ENCODE measurements around the gene LETMD1.

LETMD1 gene

GRCh38 chr12:51028813-51029150, 19.3 kb upstream of the LETMD1 start:
- Histone ChIP-seq H3K9me3 (replicated peaks; ENCODE audit: insufficient read depth, low read length) (no peaks in the 10 kb centered on the region), H3K36me3 (replicated peaks; ENCODE audit: insufficient read depth, low read length) (no peaks in the 10 kb centered on the region), H3K9ac (ENCODE audit: low read length) (no peak overlapping the region), H3K4me3 (ENCODE audit: low read length) (no peak overlapping the region), H3F3A (ENCODE audit: insufficient read depth, low read length) (peaks cover 30% of the 10 kb centered on the region), H3K27ac (ENCODE audit: low read length) (no peak overlapping the region), H3K9me2 (replicated peaks; ENCODE audit: insufficient read depth, low read length) (no peaks in the 10 kb centered on the region), H3K4me2 (ENCODE audit: low read depth, low read length) (peak overlapping the region; percentile 29; the same call in 1 of the 2 replicates), H4K20me1 (ENCODE audit: insufficient read depth, low read length) (no peaks in the 10 kb centered on the region), H3K4me1 (ENCODE audit: low read length) (peaks cover 20% of the 10 kb centered on the region), H3K79me2 (ENCODE audit: low read length) (peaks cover 25% of the 10 kb centered on the region), H2AFZ (ENCODE audit: low read length) (no peak overlapping the region), H3K27me3 (replicated peaks; ENCODE audit: insufficient read depth, low read length) (no peaks in the 10 kb centered on the region)
- no peak for DNase-seq
- no peak for TF ChIP-seq EZH2 (optimal IDR thresholded peaks at IDR 0.05; ENCODE audit: low read depth, low read length)
- TF ChIP-seq, protein P1, sequence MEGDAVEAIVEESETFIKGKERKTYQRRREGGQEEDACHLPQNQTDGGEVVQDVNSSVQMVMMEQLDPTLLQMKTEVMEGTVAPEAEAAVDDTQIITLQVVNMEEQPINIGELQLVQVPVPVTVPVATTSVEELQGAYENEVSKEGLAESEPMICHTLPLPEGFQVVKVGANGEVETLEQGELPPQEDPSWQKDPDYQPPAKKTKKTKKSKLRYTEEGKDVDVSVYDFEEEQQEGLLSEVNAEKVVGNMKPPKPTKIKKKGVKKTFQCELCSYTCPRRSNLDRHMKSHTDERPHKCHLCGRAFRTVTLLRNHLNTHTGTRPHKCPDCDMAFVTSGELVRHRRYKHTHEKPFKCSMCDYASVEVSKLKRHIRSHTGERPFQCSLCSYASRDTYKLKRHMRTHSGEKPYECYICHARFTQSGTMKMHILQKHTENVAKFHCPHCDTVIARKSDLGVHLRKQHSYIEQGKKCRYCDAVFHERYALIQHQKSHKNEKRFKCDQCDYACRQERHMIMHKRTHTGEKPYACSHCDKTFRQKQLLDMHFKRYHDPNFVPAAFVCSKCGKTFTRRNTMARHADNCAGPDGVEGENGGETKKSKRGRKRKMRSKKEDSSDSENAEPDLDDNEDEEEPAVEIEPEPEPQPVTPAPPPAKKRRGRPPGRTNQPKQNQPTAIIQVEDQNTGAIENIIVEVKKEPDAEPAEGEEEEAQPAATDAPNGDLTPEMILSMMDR (IDR thresholded peaks at IDR 0.05; ENCODE audit: low read length): no peak
- TF ChIP-seq EZH2phosphoT487 (IDR thresholded peaks at IDR 0.05; ENCODE audit: low read length): no peak

DNA sequence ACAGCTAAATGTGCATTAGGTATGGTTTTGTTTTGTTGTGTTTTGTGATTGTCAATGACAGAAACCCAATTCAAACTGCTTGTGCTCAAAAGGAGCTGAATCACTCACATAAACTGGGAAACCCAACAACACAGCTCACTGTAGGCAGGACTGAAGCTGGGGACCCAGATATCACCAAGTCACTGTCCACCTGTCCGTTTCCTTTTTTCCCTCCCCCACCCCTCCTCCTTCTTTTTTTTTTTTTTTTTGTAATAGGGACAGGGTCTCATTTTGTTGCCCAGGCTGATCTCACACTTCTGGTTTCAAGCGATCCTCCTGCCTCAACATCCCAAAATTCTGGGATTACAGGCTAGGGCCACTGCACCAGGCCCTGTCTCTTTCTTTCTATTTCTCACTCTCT, 15.1 kb upstream of the LETMD1 start:
- no peaks in the 10 kb centered on the region for H4K20me1 ChIP-seq (ENCODE audit: insufficient read depth, low read length)
- no peaks in the 10 kb centered on the region for H3K9me2 ChIP-seq (replicated peaks; ENCODE audit: insufficient read depth, low read length)
- no peak for DNase-seq
- H3F3A ChIP-seq (ENCODE audit: insufficient read depth, low read length): peaks cover 7% of the 10 kb centered on the region
- H3K9me3 ChIP-seq (replicated peaks; ENCODE audit: insufficient read depth, low read length): no peaks in the 10 kb centered on the region
- no peak overlapping the region for H3K4me3 ChIP-seq (ENCODE audit: low read length)
- H3K4me1 ChIP-seq (ENCODE audit: low read length): peaks cover 8% of the 10 kb centered on the region
- H2AFZ ChIP-seq (ENCODE audit: low read length): no peak overlapping the region
- H3K27me3 ChIP-seq (replicated peaks; ENCODE audit: insufficient read depth, low read length): no peaks in the 10 kb centered on the region
- H3K9ac ChIP-seq (ENCODE audit: low read length): no peak overlapping the region
- no peak overlapping the region for H3K27ac ChIP-seq (ENCODE audit: low read length)
- no peaks in the 10 kb centered on the region for H3K79me2 ChIP-seq (ENCODE audit: low read length)
- H3K36me3 ChIP-seq (replicated peaks; ENCODE audit: insufficient read depth, low read length): no peaks in the 10 kb centered on the region
- TF ChIP-seq EZH2phosphoT487 (IDR thresholded peaks at IDR 0.05; ENCODE audit: low read length): no peak
- TF ChIP-seq, protein P1 (IDR thresholded peaks at IDR 0.05; ENCODE audit: low read length): no peak
- no peak for TF ChIP-seq EZH2 (optimal IDR thresholded peaks at IDR 0.05; ENCODE audit: low read depth, low read length)
- H3K4me2 ChIP-seq (ENCODE audit: low read depth, low read length): no peak overlapping the region

DNA sequence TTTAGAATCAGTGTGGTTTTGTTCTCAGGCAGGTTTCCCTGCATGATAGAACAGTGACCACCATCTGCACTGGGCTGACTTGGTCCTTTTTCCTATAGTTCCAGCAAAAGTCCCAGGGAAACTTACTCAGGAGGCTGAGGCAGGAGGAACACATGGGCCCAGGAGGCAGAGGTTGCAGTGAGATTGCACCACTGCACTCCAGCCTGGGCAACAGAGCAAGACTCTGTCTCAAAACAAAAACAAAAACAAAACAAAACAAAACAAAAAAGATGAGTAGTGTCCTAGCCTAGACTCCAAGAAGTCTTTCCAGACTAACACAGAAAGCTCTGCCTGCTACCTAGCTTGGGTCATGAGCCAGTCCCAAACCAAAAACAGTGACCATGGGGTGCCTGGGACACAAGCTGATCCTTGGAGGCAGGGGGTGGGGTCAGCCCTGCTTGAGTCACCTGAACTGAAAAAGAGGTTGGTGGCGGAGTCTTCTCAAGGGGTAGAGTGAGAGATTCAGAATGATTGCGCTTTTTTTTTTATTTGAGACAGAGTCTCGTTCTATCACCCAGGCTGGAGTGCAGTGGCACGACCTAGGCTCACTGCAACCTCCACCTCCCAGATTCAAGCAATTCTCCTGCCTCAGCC, 14.6 kb upstream of the LETMD1 start:
- H3K9ac ChIP-seq (ENCODE audit: low read length): no peak overlapping the region
- no peak overlapping the region for H3K27ac ChIP-seq (ENCODE audit: low read length)
- no peaks in the 10 kb centered on the region for H3K9me2 ChIP-seq (replicated peaks; ENCODE audit: insufficient read depth, low read length)
- H3K36me3 ChIP-seq (replicated peaks; ENCODE audit: insufficient read depth, low read length): no peaks in the 10 kb centered on the region
- no peaks in the 10 kb centered on the region for H3K27me3 ChIP-seq (replicated peaks; ENCODE audit: insufficient read depth, low read length)
- H3K4me2 ChIP-seq (ENCODE audit: low read depth, low read length): no peak overlapping the region
- H4K20me1 ChIP-seq (ENCODE audit: insufficient read depth, low read length): no peaks in the 10 kb centered on the region
- H2AFZ ChIP-seq (ENCODE audit: low read length): no peak overlapping the region
- H3K4me1 ChIP-seq (ENCODE audit: low read length): peaks cover 3% of the 10 kb centered on the region; the same call in 1 of the 2 replicates
- no peak for DNase-seq
- H3F3A ChIP-seq (ENCODE audit: insufficient read depth, low read length): peaks cover 3% of the 10 kb centered on the region
- no peaks in the 10 kb centered on the region for H3K79me2 ChIP-seq (ENCODE audit: low read length)
- TF ChIP-seq EZH2 (optimal IDR thresholded peaks at IDR 0.05; ENCODE audit: low read depth, low read length) (no peak), EZH2phosphoT487 (IDR thresholded peaks at IDR 0.05; ENCODE audit: low read length) (no peak)
- TF ChIP-seq, protein P1 (IDR thresholded peaks at IDR 0.05; ENCODE audit: low read length): no peak
- H3K4me3 ChIP-seq (ENCODE audit: low read length): no peak overlapping the region
- no peaks in the 10 kb centered on the region for H3K9me3 ChIP-seq (replicated peaks; ENCODE audit: insufficient read depth, low read length)

Data from MM.1S (cell line).